ENCODE results near the gene AUTS2.

The AUTS2 gene

DNA sequence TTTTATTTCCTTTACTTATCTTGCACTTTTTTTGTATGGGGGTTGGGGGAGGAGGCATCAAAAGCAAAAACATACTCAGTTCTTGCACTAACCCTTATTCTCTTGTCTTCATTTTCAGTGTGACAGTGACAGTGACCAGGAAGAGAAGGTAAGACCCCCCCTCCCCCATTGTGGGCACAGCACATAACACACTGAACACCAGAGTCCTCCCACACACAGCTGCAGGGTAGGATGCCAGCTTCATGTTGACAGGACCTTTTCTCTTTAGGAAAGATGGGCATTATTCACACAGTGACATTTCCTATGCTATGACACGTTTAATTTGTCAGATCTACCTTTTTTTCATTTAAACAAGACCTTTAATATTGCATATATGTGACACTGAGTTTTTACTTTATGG lies 837.4 kb downstream of the AUTS2 start:
- TF ChIP-seq, protein P1, sequence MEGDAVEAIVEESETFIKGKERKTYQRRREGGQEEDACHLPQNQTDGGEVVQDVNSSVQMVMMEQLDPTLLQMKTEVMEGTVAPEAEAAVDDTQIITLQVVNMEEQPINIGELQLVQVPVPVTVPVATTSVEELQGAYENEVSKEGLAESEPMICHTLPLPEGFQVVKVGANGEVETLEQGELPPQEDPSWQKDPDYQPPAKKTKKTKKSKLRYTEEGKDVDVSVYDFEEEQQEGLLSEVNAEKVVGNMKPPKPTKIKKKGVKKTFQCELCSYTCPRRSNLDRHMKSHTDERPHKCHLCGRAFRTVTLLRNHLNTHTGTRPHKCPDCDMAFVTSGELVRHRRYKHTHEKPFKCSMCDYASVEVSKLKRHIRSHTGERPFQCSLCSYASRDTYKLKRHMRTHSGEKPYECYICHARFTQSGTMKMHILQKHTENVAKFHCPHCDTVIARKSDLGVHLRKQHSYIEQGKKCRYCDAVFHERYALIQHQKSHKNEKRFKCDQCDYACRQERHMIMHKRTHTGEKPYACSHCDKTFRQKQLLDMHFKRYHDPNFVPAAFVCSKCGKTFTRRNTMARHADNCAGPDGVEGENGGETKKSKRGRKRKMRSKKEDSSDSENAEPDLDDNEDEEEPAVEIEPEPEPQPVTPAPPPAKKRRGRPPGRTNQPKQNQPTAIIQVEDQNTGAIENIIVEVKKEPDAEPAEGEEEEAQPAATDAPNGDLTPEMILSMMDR (IDR thresholded peaks at IDR 0.05; ENCODE audit: poor library complexity, severe bottlenecking) = no peak
- no peak for DNase-seq (ENCODE audit: low spot score)
- H3K27me3 ChIP-seq (ENCODE audit: insufficient read depth, poor library complexity, severe bottlenecking) = no peaks in the 10 kb centered on the region
- H3K27ac ChIP-seq (ENCODE audit: poor library complexity, severe bottlenecking) = no peak overlapping the region
- H3K36me3 ChIP-seq (ENCODE audit: low read depth) = no peaks in the 10 kb centered on the region
- no peaks in the 10 kb centered on the region for H3K9me3 ChIP-seq (ENCODE audit: severe bottlenecking)
- no peak overlapping the region for H3K4me3 ChIP-seq (ENCODE audit: severe bottlenecking)
- H3K4me1 ChIP-seq (ENCODE audit: insufficient read depth, poor library complexity, severe bottlenecking) = no peaks in the 10 kb centered on the region
- ATAC-seq (ENCODE audit: low read depth) = no peak

DNA sequence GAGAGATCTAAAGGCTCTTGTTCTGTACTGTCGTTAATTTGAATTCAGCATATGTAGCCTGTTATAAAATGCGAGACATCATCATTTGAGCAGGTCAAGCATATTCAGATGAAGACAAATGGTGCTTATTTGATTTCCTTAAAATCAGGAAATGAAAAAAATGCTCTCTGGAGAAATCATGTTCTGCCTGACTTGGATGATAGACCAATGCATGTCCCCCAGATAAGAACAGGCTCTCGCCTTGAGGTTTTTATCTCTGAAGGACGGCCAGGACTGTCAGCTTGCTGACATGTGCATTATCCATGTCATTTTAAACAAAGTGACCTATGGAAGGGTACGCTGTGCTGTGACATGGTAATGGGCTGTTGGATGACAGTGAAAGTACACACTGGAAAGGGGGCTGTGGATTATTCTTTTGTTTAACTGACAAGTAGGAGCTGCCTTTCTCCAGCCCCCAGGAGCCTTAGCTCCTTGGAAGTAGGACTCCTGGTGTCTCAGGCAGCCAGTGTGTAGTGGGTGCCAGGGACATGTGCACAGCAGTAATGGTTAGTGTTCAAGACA lies 838.6 kb downstream of the AUTS2 start:
- Histone ChIP-seq H3K36me3 (ENCODE audit: low read depth) (no peaks in the 10 kb centered on the region), H3K4me3 (ENCODE audit: severe bottlenecking) (no peak overlapping the region), H3K27ac (ENCODE audit: poor library complexity, severe bottlenecking) (no peak overlapping the region), H3K9me3 (ENCODE audit: severe bottlenecking) (no peaks in the 10 kb centered on the region), H3K4me1 (ENCODE audit: insufficient read depth, poor library complexity, severe bottlenecking) (no peaks in the 10 kb centered on the region), H3K27me3 (ENCODE audit: insufficient read depth, poor library complexity, severe bottlenecking) (no peaks in the 10 kb centered on the region)
- ATAC-seq (ENCODE audit: low read depth) = no peak
- TF ChIP-seq, protein P1 (IDR thresholded peaks at IDR 0.05; ENCODE audit: poor library complexity, severe bottlenecking) = no peak
- no peak for DNase-seq (ENCODE audit: low spot score)

- TF ChIP-seq, protein P1 (IDR thresholded peaks at IDR 0.05; ENCODE audit: poor library complexity, severe bottlenecking) = no peak
- H3K4me3 ChIP-seq (ENCODE audit: severe bottlenecking) = no peak overlapping the region
- no peaks in the 10 kb centered on the region for H3K4me1 ChIP-seq (ENCODE audit: insufficient read depth, poor library complexity, severe bottlenecking)
- no peaks in the 10 kb centered on the region for H3K36me3 ChIP-seq (ENCODE audit: low read depth)
- no peak overlapping the region for H3K27ac ChIP-seq (ENCODE audit: poor library complexity, severe bottlenecking)
- DNase-seq (ENCODE audit: low spot score) = no peak
- ATAC-seq (ENCODE audit: low read depth) = no peak
- H3K9me3 ChIP-seq (ENCODE audit: severe bottlenecking) = no peaks in the 10 kb centered on the region
- H3K27me3 ChIP-seq (ENCODE audit: insufficient read depth, poor library complexity, severe bottlenecking) = no peaks in the 10 kb centered on the region
Measured at GRCh38 chr7:70439651-70440050, 841.4 kb downstream of the AUTS2 start.

DNA sequence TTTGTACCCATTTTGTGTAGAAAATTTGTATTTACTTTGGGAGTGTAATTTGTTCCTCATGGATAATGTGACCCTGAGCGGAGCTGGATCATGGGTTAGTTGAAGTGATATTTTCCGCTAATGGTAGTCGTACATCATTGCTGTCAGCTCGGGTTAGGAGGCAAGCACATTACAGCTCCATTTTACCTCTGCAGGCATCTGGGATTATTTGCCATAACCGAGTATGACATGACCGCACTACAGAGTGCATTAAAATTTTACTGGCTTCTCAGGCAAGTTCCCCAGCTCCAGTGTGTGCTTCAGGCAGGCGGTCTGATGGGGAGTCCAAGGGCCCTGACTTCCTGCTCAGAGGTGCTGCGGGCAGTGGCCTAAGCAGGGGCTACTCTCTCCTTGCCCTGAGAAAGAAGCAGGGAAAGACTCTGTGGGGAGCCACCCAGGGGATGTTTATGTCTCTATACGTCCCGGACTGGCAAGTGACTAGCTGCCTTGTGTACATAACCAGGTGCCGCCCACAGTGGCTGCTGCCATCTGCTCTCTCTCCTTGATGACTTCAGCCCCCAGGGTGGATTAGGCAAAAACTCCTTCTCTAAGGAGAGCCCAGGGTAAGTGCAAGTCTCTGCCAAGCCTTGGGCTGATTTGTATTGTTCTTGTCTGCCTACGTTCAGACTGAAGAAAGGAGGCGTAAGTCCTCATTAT lies 848.3 kb downstream of the AUTS2 start:
- Histone ChIP-seq H3K4me3 (ENCODE audit: severe bottlenecking) (no peak overlapping the region), H3K9me3 (ENCODE audit: severe bottlenecking) (no peaks in the 10 kb centered on the region), H3K27me3 (ENCODE audit: insufficient read depth, poor library complexity, severe bottlenecking) (no peaks in the 10 kb centered on the region), H3K4me1 (ENCODE audit: insufficient read depth, poor library complexity, severe bottlenecking) (no peaks in the 10 kb centered on the region), H3K36me3 (ENCODE audit: low read depth) (no peaks in the 10 kb centered on the region), H3K27ac (ENCODE audit: poor library complexity, severe bottlenecking) (no peak overlapping the region)
- no peak for ATAC-seq (ENCODE audit: low read depth)
- DNase-seq (ENCODE audit: low spot score) = no peak
- TF ChIP-seq, protein P1 (IDR thresholded peaks at IDR 0.05; ENCODE audit: poor library complexity, severe bottlenecking) = no peak

DNA sequence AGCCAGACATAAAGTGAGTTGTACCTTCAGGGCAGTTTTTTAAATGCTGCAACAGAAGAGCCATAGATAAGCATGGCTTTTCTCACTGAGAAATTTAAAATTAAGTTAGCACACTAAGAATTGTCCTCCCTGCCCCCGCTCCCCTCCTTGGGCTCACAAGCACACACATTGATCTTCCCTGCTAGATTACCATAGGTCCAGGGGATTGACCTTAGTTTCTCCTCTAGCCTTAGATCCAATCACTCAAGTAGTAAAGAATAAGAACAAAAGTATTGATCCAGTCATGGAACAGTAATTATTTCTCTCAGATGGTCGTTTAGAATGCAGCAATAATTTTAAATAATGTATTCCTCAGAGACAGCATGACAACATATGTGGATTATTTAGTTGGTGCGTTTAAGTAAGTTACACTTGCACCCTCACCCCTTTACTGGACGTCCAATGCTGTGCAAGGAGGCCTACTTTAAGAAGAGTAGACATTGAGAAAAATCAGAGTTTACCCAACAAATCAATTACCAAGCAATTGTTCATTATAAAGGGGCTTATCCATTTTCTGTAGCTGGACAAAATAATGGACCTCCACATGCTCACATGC lies 850.1 kb downstream of the AUTS2 start:
- no peak for DNase-seq (ENCODE audit: low spot score)
- ATAC-seq (ENCODE audit: low read depth) = no peak
- no peaks in the 10 kb centered on the region for H3K4me1 ChIP-seq (ENCODE audit: insufficient read depth, poor library complexity, severe bottlenecking)
- no peaks in the 10 kb centered on the region for H3K27me3 ChIP-seq (ENCODE audit: insufficient read depth, poor library complexity, severe bottlenecking)
- H3K27ac ChIP-seq (ENCODE audit: poor library complexity, severe bottlenecking) = no peak overlapping the region
- TF ChIP-seq, protein P1 (IDR thresholded peaks at IDR 0.05; ENCODE audit: poor library complexity, severe bottlenecking) = no peak
- no peaks in the 10 kb centered on the region for H3K36me3 ChIP-seq (ENCODE audit: low read depth)
- H3K9me3 ChIP-seq (ENCODE audit: severe bottlenecking) = no peaks in the 10 kb centered on the region
- no peak overlapping the region for H3K4me3 ChIP-seq (ENCODE audit: severe bottlenecking)
